ENCODE measurements around the gene TRMT10C.

- TF ChIP-seq EZH2phosphoT487 (IDR thresholded peaks at IDR 0.05; ENCODE audit: low read depth) = no peak
- TF ChIP-seq, protein P1, sequence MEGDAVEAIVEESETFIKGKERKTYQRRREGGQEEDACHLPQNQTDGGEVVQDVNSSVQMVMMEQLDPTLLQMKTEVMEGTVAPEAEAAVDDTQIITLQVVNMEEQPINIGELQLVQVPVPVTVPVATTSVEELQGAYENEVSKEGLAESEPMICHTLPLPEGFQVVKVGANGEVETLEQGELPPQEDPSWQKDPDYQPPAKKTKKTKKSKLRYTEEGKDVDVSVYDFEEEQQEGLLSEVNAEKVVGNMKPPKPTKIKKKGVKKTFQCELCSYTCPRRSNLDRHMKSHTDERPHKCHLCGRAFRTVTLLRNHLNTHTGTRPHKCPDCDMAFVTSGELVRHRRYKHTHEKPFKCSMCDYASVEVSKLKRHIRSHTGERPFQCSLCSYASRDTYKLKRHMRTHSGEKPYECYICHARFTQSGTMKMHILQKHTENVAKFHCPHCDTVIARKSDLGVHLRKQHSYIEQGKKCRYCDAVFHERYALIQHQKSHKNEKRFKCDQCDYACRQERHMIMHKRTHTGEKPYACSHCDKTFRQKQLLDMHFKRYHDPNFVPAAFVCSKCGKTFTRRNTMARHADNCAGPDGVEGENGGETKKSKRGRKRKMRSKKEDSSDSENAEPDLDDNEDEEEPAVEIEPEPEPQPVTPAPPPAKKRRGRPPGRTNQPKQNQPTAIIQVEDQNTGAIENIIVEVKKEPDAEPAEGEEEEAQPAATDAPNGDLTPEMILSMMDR (IDR thresholded peaks at IDR 0.05; ENCODE audit: low read depth, low read length) = no peak
Measured at GRCh38 chr3:101556064-101556463, 5.6 kb upstream of the TRMT10C start.

All from OCI-LY3 (cell line).